ENCODE measurements around the gene GSE1. TPM values are rescaled to one million over a fixed set of nuclear protein-coding genes. Genes with fewer than 3 reads are reported as not detected.

GSE1 gene
- total and polyA plus RNA-seq, 9 of the 15 experiments (the other 6 are each of a cell fraction or from before 2014, with no cell fraction given): 12.2 to 244 (median 57.9) TPM

GRCh38 chr16:85605051-85605911 lies 7.8 kb upstream of the GSE1 start (continued):
- no peak for TF ChIP-seq HMGXB4 (CRISPR knock-in tag; IDR thresholded peaks at IDR 0.05)
- peak; percentile 83 for TF ChIP-seq PRDM10 (IDR thresholded peaks at IDR 0.05; ENCODE audit: partially characterized antibody)
- no peak for TF ChIP-seq TCF7 (IDR thresholded peaks at IDR 0.05; ENCODE audit: borderline replicate concordance)
- no peak for TF ChIP-seq PML (IDR thresholded peaks at IDR 0.05; ENCODE audit: low read length)
- no peak for TF ChIP-seq ZNF764 (CRISPR knock-in tag; IDR thresholded peaks at IDR 0.05; ENCODE audit: low read depth)
- peak; percentile 5; the same call in 1 of the 2 replicates for TF ChIP-seq CXXC5 (CRISPR knock-in tag; IDR thresholded peaks at IDR 0.05)
- TF ChIP-seq ZBTB40 (IDR thresholded peaks at IDR 0.05): peak; percentile 72
- no peak for TF ChIP-seq ZBTB40 (CRISPR knock-in tag; IDR thresholded peaks at IDR 0.05)
- TF ChIP-seq SMAD4 (CRISPR knock-in tag; conservative IDR thresholded peaks at IDR 0.05): no peak
- no peak for TF ChIP-seq YBX1 (IDR thresholded peaks at IDR 0.05)
- TF ChIP-seq PPARD (CRISPR knock-in tag; IDR thresholded peaks at IDR 0.05): no peak
- TF ChIP-seq STAG1 (CRISPR knock-in tag; IDR thresholded peaks at IDR 0.05; ENCODE audit: borderline replicate concordance): no peak
- no peak for TF ChIP-seq ILF3 (IDR thresholded peaks at IDR 0.05; ENCODE audit: borderline replicate concordance)
